ENCODE measurements around the gene LCP2. TPM values are rescaled to one million over a fixed set of nuclear protein-coding genes. Genes with fewer than 3 reads are reported as not detected.
A peak's percentile ranks its signal among the peaks of the same experiment; 100 is the strongest.

LCP2 gene
- total and polyA plus RNA-seq, 3 experiments from 2014 or later, result 219 to 288 (median 224) TPM

- no peaks in the 10 kb centered on the region for H3K36me3 Mint-ChIP-seq
- DNase-seq, result no peak
- no peaks in the 10 kb centered on the region for H3K36me3 ChIP-seq (ENCODE audit: insufficient read depth, low read length)
- peaks cover 62% of the 10 kb centered on the region for H3K4me1 ChIP-seq (ENCODE audit: insufficient read depth, low read length)
- H3K9me3 ChIP-seq (ENCODE audit: low read length), result no peaks in the 10 kb centered on the region
- no peaks in the 10 kb centered on the region for H3K9me3 Mint-ChIP-seq
- no peaks in the 10 kb centered on the region for H3K27me3 ChIP-seq (ENCODE audit: insufficient read depth, low read length, poor library complexity, severe bottlenecking)
- H3K27me3 Mint-ChIP-seq, result no peaks in the 10 kb centered on the region
- CTCF ChIA-PET, result interaction anchor here (0.9 to 22.4 kb wide), 13 partner anchors 10 to 113 kb away, joined by 3 to 292 read pairs (median 7); no protein-coding TSS in a partner anchor
- H3K4me3 ChIP-seq (ENCODE audit: low read length), result peak overlapping the region; percentile 5
- peak overlapping the region; percentile 89 to 100 (median 95) for H3K27ac Mint-ChIP-seq
- POLR2A ChIA-PET, result interaction anchor here (1.0 to 2.2 kb wide), 11 partner anchors 9 to 42 kb away, joined by 3 to 15 read pairs (median 6); no protein-coding TSS in a partner anchor
- H3K27ac ChIP-seq (ENCODE audit: low read depth, low read length), result no peak overlapping the region
- H3K4me1 Mint-ChIP-seq, result peaks cover 51 to 72% (median 66%) of the 10 kb centered on the region in 3 donors
- peak overlapping the region; percentile 78 to 94 (median 86) for H3K4me3 Mint-ChIP-seq
Measured at GRCh38 chr5:170303549-170303948, 6.0 kb upstream of the LCP2 start.

GRCh38 chr5:170302653-170303501 is 5.3 kb upstream of the LCP2 start:
- peak; percentile 65 to 86 (median 81) for DNase-seq
- Histone ChIP-seq H3K27me3 (ENCODE audit: insufficient read depth, low read length, poor library complexity, severe bottlenecking) (no peaks in the 10 kb centered on the region), H3K4me3 (ENCODE audit: low read length) (peak overlapping the region; percentile 61), H3K27ac (ENCODE audit: low read depth, low read length) (peak overlapping the region; percentile 40), H3K36me3 (ENCODE audit: insufficient read depth, low read length) (no peaks in the 10 kb centered on the region), H3K9me3 (ENCODE audit: low read length) (no peaks in the 10 kb centered on the region), H3K4me1 (ENCODE audit: insufficient read depth, low read length) (peaks cover 68% of the 10 kb centered on the region)
- Mint-ChIP-seq H3K36me3 (peaks cover 0 to 2% (median 0%) of the 10 kb centered on the region in 3 donors), H3K27ac (peak overlapping the region; percentile 89 to 100 (median 95)), H3K9me3 (no peaks in the 10 kb centered on the region), H3K27me3 (no peaks in the 10 kb centered on the region), H3K4me1 (peaks cover 58 to 78% (median 73%) of the 10 kb centered on the region in 3 donors), H3K4me3 (peak overlapping the region; percentile 78 to 94 (median 86))
- ChIA-PET POLR2A (interaction anchor here (0.6 to 2.2 kb wide), 13 partner anchors 8 to 90 kb away, joined by 3 to 15 read pairs (median 6); no protein-coding TSS in a partner anchor), CTCF (interaction anchor here (0.9 to 22.4 kb wide), 13 partner anchors 9 to 113 kb away, joined by 3 to 292 read pairs (median 7); no protein-coding TSS in a partner anchor)

- ChIA-PET CTCF (interaction anchor here (0.9 to 22.4 kb wide), 7 partner anchors 8 to 37 kb away, joined by 3 to 292 read pairs (median 15); no protein-coding TSS in a partner anchor), POLR2A (interaction anchor here (1.1 to 16.5 kb wide), 5 partner anchors 9 to 29 kb away, joined by 3 to 290 read pairs (median 7); no protein-coding TSS in a partner anchor)
- no peaks in the 10 kb centered on the region for H3K9me3 Mint-ChIP-seq
- H3K4me1 ChIP-seq (ENCODE audit: insufficient read depth, low read length), result peaks cover 70% of the 10 kb centered on the region
- peak overlapping the region; percentile 85 to 100 (median 92) for H3K27ac Mint-ChIP-seq
- DNase-seq, result no peak
- peaks cover 4% of the 10 kb centered on the region for H3K36me3 ChIP-seq (ENCODE audit: insufficient read depth, low read length)
- peaks cover 60 to 81% (median 76%) of the 10 kb centered on the region in 3 donors for H3K4me1 Mint-ChIP-seq
- peak overlapping the region; percentile 40 for H3K27ac ChIP-seq (ENCODE audit: low read depth, low read length)
- no peaks in the 10 kb centered on the region for H3K9me3 ChIP-seq (ENCODE audit: low read length)
- H3K27me3 Mint-ChIP-seq, result no peaks in the 10 kb centered on the region
- peaks cover 0 to 9% (median 5%) of the 10 kb centered on the region in 3 donors for H3K36me3 Mint-ChIP-seq
- no peaks in the 10 kb centered on the region for H3K27me3 ChIP-seq (ENCODE audit: insufficient read depth, low read length, poor library complexity, severe bottlenecking)
- H3K4me3 ChIP-seq (ENCODE audit: low read length), result peak overlapping the region; percentile 61
- H3K4me3 Mint-ChIP-seq, result peak overlapping the region; percentile 72 to 94 (median 86)
Measured at GRCh38 chr5:170301981-170302652, 4.5 kb upstream of the LCP2 start.

GRCh38 chr5:170301149-170301548 is 3.6 kb upstream of the LCP2 start:
- Mint-ChIP-seq H3K9me3 (no peaks in the 10 kb centered on the region), H3K4me3 (peak overlapping the region in 2 of 7 donors; percentile 15 to 18), H3K4me1 (peaks cover 60 to 75% (median 69%) of the 10 kb centered on the region in 3 donors), H3K27ac (peak overlapping the region in 4 of 8 donors; percentile 4 to 96 (median 59)), H3K27me3 (no peaks in the 10 kb centered on the region), H3K36me3 (peaks cover 5 to 19% (median 8%) of the 10 kb centered on the region in 3 donors)
- Histone ChIP-seq H3K27ac (ENCODE audit: low read depth, low read length) (no peak overlapping the region), H3K4me3 (ENCODE audit: low read length) (no peak overlapping the region), H3K27me3 (ENCODE audit: insufficient read depth, low read length, poor library complexity, severe bottlenecking) (no peaks in the 10 kb centered on the region), H3K4me1 (ENCODE audit: insufficient read depth, low read length) (peaks cover 70% of the 10 kb centered on the region), H3K36me3 (ENCODE audit: insufficient read depth, low read length) (peaks cover 5% of the 10 kb centered on the region), H3K9me3 (ENCODE audit: low read length) (no peaks in the 10 kb centered on the region)
- DNase-seq, result no peak
- CTCF ChIA-PET, result interaction anchor here (0.9 to 22.4 kb wide), 8 partner anchors 8 to 75 kb away, joined by 3 to 292 read pairs (median 11); no protein-coding TSS in a partner anchor
- POLR2A ChIA-PET, result interaction anchor here (1.0 to 16.5 kb wide), 4 partner anchors 12 to 31 kb away, joined by 3 to 290 read pairs (median 35); no protein-coding TSS in a partner anchor

- Histone ChIP-seq H3K36me3 (ENCODE audit: insufficient read depth, low read length) (peaks cover 5% of the 10 kb centered on the region), H3K27ac (ENCODE audit: low read depth, low read length) (no peak overlapping the region), H3K4me3 (ENCODE audit: low read length) (no peak overlapping the region), H3K27me3 (ENCODE audit: insufficient read depth, low read length, poor library complexity, severe bottlenecking) (no peaks in the 10 kb centered on the region), H3K4me1 (ENCODE audit: insufficient read depth, low read length) (peaks cover 70% of the 10 kb centered on the region), H3K9me3 (ENCODE audit: low read length) (no peaks in the 10 kb centered on the region)
- Mint-ChIP-seq H3K4me1 (peaks cover 60 to 72% (median 69%) of the 10 kb centered on the region in 3 donors), H3K27me3 (no peaks in the 10 kb centered on the region), H3K27ac (peak overlapping the region; percentile 10 to 99 (median 27)), H3K4me3 (peak overlapping the region in 2 of 7 donors; percentile 12 to 68), H3K9me3 (no peaks in the 10 kb centered on the region), H3K36me3 (peaks cover 8 to 26% (median 8%) of the 10 kb centered on the region in 3 donors)
- DNase-seq, result no peak
- ChIA-PET POLR2A (interaction anchor here (1.0 to 16.5 kb wide), 3 partner anchors 11 to 32 kb away, joined by 3 to 290 read pairs (median 67); no protein-coding TSS in a partner anchor), CTCF (interaction anchor here (0.8 to 22.4 kb wide), 9 partner anchors 7 to 75 kb away, joined by 3 to 292 read pairs (median 17); no protein-coding TSS in a partner anchor)
Measured at GRCh38 chr5:170300361-170301013, 2.9 kb upstream of the LCP2 start.

- peaks cover 58 to 73% (median 68%) of the 10 kb centered on the region in 3 donors for H3K4me1 Mint-ChIP-seq
- no peak for DNase-seq
- no peaks in the 10 kb centered on the region for H3K9me3 Mint-ChIP-seq
- H3K27ac Mint-ChIP-seq, result peak overlapping the region; percentile 95 to 100 (median 98)
- Histone ChIP-seq H3K4me3 (ENCODE audit: low read length) (peak overlapping the region; percentile 100), H3K27ac (ENCODE audit: low read depth, low read length) (peak overlapping the region; percentile 92), H3K4me1 (ENCODE audit: insufficient read depth, low read length) (peaks cover 70% of the 10 kb centered on the region), H3K9me3 (ENCODE audit: low read length) (no peaks in the 10 kb centered on the region), H3K36me3 (ENCODE audit: insufficient read depth, low read length) (peaks cover 26% of the 10 kb centered on the region), H3K27me3 (ENCODE audit: insufficient read depth, low read length, poor library complexity, severe bottlenecking) (no peaks in the 10 kb centered on the region)
- ChIA-PET POLR2A (interaction anchor here (0.8 to 16.5 kb wide), 9 partner anchors 9 to 41 kb away, joined by 3 to 290 read pairs (median 6); no protein-coding TSS in a partner anchor), CTCF (interaction anchor here (0.9 to 22.4 kb wide), 14 partner anchors 10 to 71 kb away, joined by 3 to 292 read pairs (median 10); no protein-coding TSS in a partner anchor)
- H3K36me3 Mint-ChIP-seq, result peaks cover 31 to 60% (median 38%) of the 10 kb centered on the region in 3 donors
- no peaks in the 10 kb centered on the region for H3K27me3 Mint-ChIP-seq
- H3K4me3 Mint-ChIP-seq, result peak overlapping the region; percentile 98 to 100 (median 99)
Measured at GRCh38 chr5:170296935-170297588, 515 bp downstream of the LCP2 start.

Data from CD8-positive, alpha-beta memory T cell (primary cell).